ENCODE measurements around the gene ROR1.

The ROR1 gene

GRCh38 chr1:63731117-63732043, 42.4 kb upstream of the ROR1 start (continued):
- TF ChIP-seq ZNF623 (tag by site-specific recombination; IDR thresholded peaks at IDR 0.05) (no peak), KLF17 (tag by site-specific recombination; IDR thresholded peaks at IDR 0.05) (0 out of 2 replicates have a peak, but pooled peaks have one; percentile 25), ZNF433 (tag by site-specific recombination; IDR thresholded peaks at IDR 0.05; ENCODE audit: low read depth) (no peak), ZNF157 (tag by site-specific recombination; IDR thresholded peaks at IDR 0.05) (no peak), ZNF10 (tag by site-specific recombination; IDR thresholded peaks at IDR 0.05) (no peak), SP7 (tag by site-specific recombination; IDR thresholded peaks at IDR 0.05) (peak; percentile 66), ZNF148 (tag by site-specific recombination; IDR thresholded peaks at IDR 0.05; ENCODE audit: borderline replicate concordance) (no peak), ZNF394 (tag by site-specific recombination; IDR thresholded peaks at IDR 0.05; ENCODE audit: borderline replicate concordance) (no peak), ZNF248 (tag by site-specific recombination; IDR thresholded peaks at IDR 0.05) (no peak), ZBTB6 (tag by site-specific recombination; IDR thresholded peaks at IDR 0.05) (peak; percentile 72; the same call in 1 of the 2 replicates), ZNF350 (tag by site-specific recombination; IDR thresholded peaks at IDR 0.05) (no peak), ZBTB48 (tag by site-specific recombination; IDR thresholded peaks at IDR 0.05) (no peak), ZNF24 (tag by site-specific recombination; IDR thresholded peaks at IDR 0.05) (no peak), ZNF133 (tag by site-specific recombination; IDR thresholded peaks at IDR 0.05) (no peak), ZNF423 (tag by site-specific recombination; IDR thresholded peaks at IDR 0.05) (no peak), SETDB1 (IDR thresholded peaks at IDR 0.05; ENCODE audit: insufficient read length, low read length) (no peak), ZFP37 (tag by site-specific recombination; IDR thresholded peaks at IDR 0.05) (no peak), ZNF518A (tag by site-specific recombination; conservative IDR thresholded peaks at IDR 0.05; ENCODE audit: low read depth) (no peak), ZNF449 (tag by site-specific recombination; IDR thresholded peaks at IDR 0.05) (peak; percentile 88), SP2 (tag by site-specific recombination; IDR thresholded peaks at IDR 0.05) (no peak), ZSCAN4 (tag by site-specific recombination; IDR thresholded peaks at IDR 0.05) (no peak), ZNF426 (tag by site-specific recombination; IDR thresholded peaks at IDR 0.05) (no peak), GLI2 (tag by site-specific recombination; IDR thresholded peaks at IDR 0.05; ENCODE audit: borderline replicate concordance, low read depth) (no peak), ZNF837 (tag by site-specific recombination; IDR thresholded peaks at IDR 0.05) (no peak), ZNF580 (tag by site-specific recombination; IDR thresholded peaks at IDR 0.05) (0 out of 2 replicates have a peak, but pooled peaks have one; percentile 13)

All from HEK293 (cell line).